NCI-H2029 treated with DMSO at 0.1 percent for 48 hours (cell line): ENCODE results near the gene OR4F6.

Experiments
- DNase-seq: peaks from one replicate; lab custom pipeline; 2025; lab: John Stamatoyannopoulos, UW

The OR4F6 gene

GRCh38 chr15:101804941-101805340 lies 1.6 kb downstream of the OR4F6 start:
- DNase-seq, result no peak

GRCh38 chr15:101805605-101806345 lies 2.5 kb downstream of the OR4F6 start:
- no peak for DNase-seq

- no peak for DNase-seq
These were observed 4.1 kb downstream of the OR4F6 start for GRCh38 chr15:101807345-101807945.

- DNase-seq, result no peak
These were observed 4.9 kb downstream of the OR4F6 start for GRCh38 chr15:101808201-101808600.

- DNase-seq, result no peak
These were observed 7.1 kb downstream of the OR4F6 start for GRCh38 chr15:101810456-101810855.

- no peak for DNase-seq
These were observed 7.6 kb downstream of the OR4F6 start for GRCh38 chr15:101810876-101811275.

- DNase-seq, result no peak
These were observed 8.6 kb downstream of the OR4F6 start, which contains the start of gene OR4F15 for GRCh38 chr15:101811902-101812301. Gene OR4F15 (plus strand): TSS chr15:101812202. CDS start chr15:101818187, 5,985 bp downstream.

GRCh38 chr15:101813803-101814534 lies 10.7 kb downstream of the OR4F6 start:
- no peak for DNase-seq

- no peak for DNase-seq
These were observed 17.5 kb downstream of the OR4F6 start for GRCh38 chr15:101820781-101821180.

GRCh38 chr15:101827257-101827656 lies 23.9 kb downstream of the OR4F6 start:
- no peak for DNase-seq

GRCh38 chr15:101828774-101829173 lies 25.5 kb downstream of the OR4F6 start:
- no peak for DNase-seq

GRCh38 chr15:101841656-101842055 lies 38.3 kb downstream of the OR4F6 start:
- no peak for DNase-seq

- no peak for DNase-seq
These were observed 41.6 kb downstream of the OR4F6 start for GRCh38 chr15:101844916-101845315.

GRCh38 chr15:101852356-101852755 lies 49.0 kb downstream of the OR4F6 start:
- no peak for DNase-seq
